Transverse colon (tissue), 4 donors: Measurements from ENCODE around the gene TNNT2. TPM values are rescaled to one million over a fixed set of nuclear protein-coding genes. Genes with fewer than 3 reads are reported as not detected.

Experiments
- DNase-seq: peaks from one replicate; pipeline ENCODE4 v3.0.0-alpha.2; 2019
- H3K27ac ChIP-seq, 4 donors: fragments of 200-600 bp; sonication (generic); 2 replicates each; pipeline ENCODE4 v1.5.1; 2016 to 2018; ENCODE audit warnings: inconsistent platforms in 4 of 4
- H3K27me3 ChIP-seq: fragments of 200-600 bp; sonication (generic); 2 replicates; pipeline ENCODE4 v1.5.1; 2017; ENCODE audit warnings: inconsistent platforms
- H3K36me3 ChIP-seq, 4 donors: fragments of 200-600 bp; sonication (generic); 2 replicates each; pipeline ENCODE4 v1.5.1; 2017 to 2019; ENCODE audit warnings: inconsistent platforms in 4 of 4
- H3K4me1 ChIP-seq, 4 donors: fragments of 200-600 bp; sonication (generic); 2 replicates each; pipeline ENCODE4 v1.5.1; 2017 to 2020; ENCODE audit warnings: inconsistent platforms in 4 of 4
- H3K4me3 ChIP-seq, 4 donors: fragments of 200-600 bp; sonication (generic); 1 replicate in 1 of 4; 2 replicates in 3 of 4; pipeline versions ENCODE4 v1.5.1 to v1.6.1; 2017 to 2019; ENCODE audit warnings: inconsistent platforms in 4 of 4
- H3K9me3 ChIP-seq, 2 donors: fragments of 200-600 bp; sonication (generic); 2 replicates each; pipeline ENCODE4 v1.5.1; 2017 to 2019; ENCODE audit warnings: inconsistent platforms in 2 of 2
- EP300 ChIP-seq: sonication (generic); formaldehyde crosslinking; IDR thresholded peaks from one replicate; pipeline ENCODE4 v1.6.1; 2017; ENCODE audit warnings: antibody characterized with exemption, low read depth
- POLR2A ChIP-seq: fragments of 450-650 bp; IDR thresholded peaks from one replicate; pipeline ENCODE4 v1.6.1; 2016; ENCODE audit warnings: antibody characterized with exemption, mild to moderate bottlenecking, moderate library complexity
- POLR2AphosphoS5 ChIP-seq, 3 donors: sonication (generic); formaldehyde crosslinking; IDR thresholded peaks; one replicate each; pipeline ENCODE4 v1.6.1; 2016; ENCODE audit warnings: antibody characterized with exemption in 3 of 3
- WGBS, 2 donors: methylation state at CpG; one replicate each; pipeline ENCODE4 v1.1.5; 2018; ENCODE audit warnings: low coverage in 1 of 2; 5-methylcytosine and 5-hydroxymethylcytosine counted together
- in situ Hi-C, 4 donors: fragments of 200-750 bp; cut with MboI; loops; one replicate each; pipeline versions ENCODE4 v1.15.0 to v1.15.1; 2017; ENCODE audit warnings: low sequenced_read_pairs in 3 of 4, low pct_ligation_motif_present in 1 of 4, low pct_unique_long_range_greater_than_20kb in 1 of 4
- intact Hi-C: fragments of 100-400 bp; cut with DNase I; formaldehyde crosslinking; loops from one replicate; pipeline ENCODE4 v1.15.1; 2023; ENCODE audit warnings: low total_unique reads
- total RNA-seq, 4 donors: library from RNA; depleted of rRNA; stranded (reverse); fragments of >200 nt; gene quantifications; one replicate each; pipeline ENCODE4 v1.1.0, GENCODE V29; 2016
- TF ChIP-seq, protein P1 (sequence below), 5 experiments: fragments of 200-600 bp in 3 of 5; fragments of 450-650 bp in 2 of 5; sonication (generic) in 3 of 5; IDR thresholded peaks; 1 replicate in 2 of 5; 2 replicates in 3 of 5; pipeline ENCODE4 v1.5.1; 2016 to 2017; ENCODE audit warnings: antibody characterized with exemption in 5 of 5, inconsistent platforms in 3 of 5, mild to moderate bottlenecking in 2 of 5, moderate library complexity in 1 of 5

TNNT2 gene
- total RNA-seq, 4 donors from 2014 or later = 0.14 to 0.95 TPM; not detected in 2

GRCh38 chr1:201399352-201400126 is 22.1 kb upstream of the TNNT2 start:
- in situ Hi-C loops = no loop called here
- Histone ChIP-seq H3K27ac (peak overlapping the region; percentile 82 to 90 (median 88)), H3K36me3 (no peaks in the 10 kb centered on the region), H3K9me3 (no peaks in the 10 kb centered on the region), H3K4me3 (peak overlapping the region; percentile 13 to 62 (median 47)), H3K4me1 (peaks cover under 1 to 56% (median 33%) of the 10 kb centered on the region in 4 donors), H3K27me3 (peaks cover 23% of the 10 kb centered on the region)
- 8% methylated on average over 48 of the region's 62 CpGs; no CpG with 5 or more reads in 1 of the 2 donors for WGBS, 2 donors
- peak in 2 of 3 donors; percentile 64 to 73 for TF ChIP-seq POLR2AphosphoS5 (IDR thresholded peaks at IDR 0.05)
- TF ChIP-seq, protein P1, sequence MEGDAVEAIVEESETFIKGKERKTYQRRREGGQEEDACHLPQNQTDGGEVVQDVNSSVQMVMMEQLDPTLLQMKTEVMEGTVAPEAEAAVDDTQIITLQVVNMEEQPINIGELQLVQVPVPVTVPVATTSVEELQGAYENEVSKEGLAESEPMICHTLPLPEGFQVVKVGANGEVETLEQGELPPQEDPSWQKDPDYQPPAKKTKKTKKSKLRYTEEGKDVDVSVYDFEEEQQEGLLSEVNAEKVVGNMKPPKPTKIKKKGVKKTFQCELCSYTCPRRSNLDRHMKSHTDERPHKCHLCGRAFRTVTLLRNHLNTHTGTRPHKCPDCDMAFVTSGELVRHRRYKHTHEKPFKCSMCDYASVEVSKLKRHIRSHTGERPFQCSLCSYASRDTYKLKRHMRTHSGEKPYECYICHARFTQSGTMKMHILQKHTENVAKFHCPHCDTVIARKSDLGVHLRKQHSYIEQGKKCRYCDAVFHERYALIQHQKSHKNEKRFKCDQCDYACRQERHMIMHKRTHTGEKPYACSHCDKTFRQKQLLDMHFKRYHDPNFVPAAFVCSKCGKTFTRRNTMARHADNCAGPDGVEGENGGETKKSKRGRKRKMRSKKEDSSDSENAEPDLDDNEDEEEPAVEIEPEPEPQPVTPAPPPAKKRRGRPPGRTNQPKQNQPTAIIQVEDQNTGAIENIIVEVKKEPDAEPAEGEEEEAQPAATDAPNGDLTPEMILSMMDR (IDR thresholded peaks at IDR 0.05) = no peak
- peak; percentile 87 for TF ChIP-seq POLR2A
- no peak for TF ChIP-seq EP300
- DNase-seq = peak; percentile 72
- intact Hi-C loops = no loop called here

- no peak for DNase-seq
- in situ Hi-C loops (no loop called here), intact Hi-C loops (no loop called here)
- peak within 1 kb of the TSS; percentile 13 to 62 (median 47) for H3K4me3 ChIP-seq
- no peaks in the 10 kb centered on the region for H3K36me3 ChIP-seq
- TF ChIP-seq POLR2A (no peak), EP300 (no peak), POLR2AphosphoS5 (IDR thresholded peaks at IDR 0.05) (no peak)
- TF ChIP-seq, protein P1 (IDR thresholded peaks at IDR 0.05) = no peak
- peaks cover 0 to 51% (median 28%) of the 10 kb centered on the region in 4 donors for H3K4me1 ChIP-seq
- 15% methylated on average over 21 of the region's 25 CpGs; no CpG with 5 or more reads in 1 of the 2 donors for WGBS, 2 donors
- peaks cover 23% of the 10 kb centered on the region for H3K27me3 ChIP-seq
- no peaks in the 10 kb centered on the region for H3K9me3 ChIP-seq
- H3K27ac ChIP-seq = peak within 1 kb of the TSS; percentile 82 to 90 (median 88)
Measured at GRCh38 chr1:201399018-201399351, 21.5 kb upstream of the TNNT2 start, which contains the start of gene LAD1. TSS of gene LAD1 (minus strand) at chr1:201399324. CDS start at chr1:201399306, 18 bp downstream.

GRCh38 chr1:201397675-201398074 is 20.2 kb upstream of the TNNT2 start:
- WGBS, 2 donors = 71 to 80% methylated on average over 1 to 2 of the region's 2 CpGs
- Histone ChIP-seq H3K4me3 (peak overlapping the region in 3 of 4 donors; percentile 45 to 62 (median 49)), H3K27me3 (peaks cover 23% of the 10 kb centered on the region), H3K4me1 (peaks cover 0 to 46% (median 24%) of the 10 kb centered on the region in 4 donors), H3K27ac (peak overlapping the region; percentile 82 to 90 (median 88)), H3K9me3 (no peaks in the 10 kb centered on the region), H3K36me3 (no peaks in the 10 kb centered on the region)
- in situ Hi-C loops (no loop called here), intact Hi-C loops (no loop called here)
- DNase-seq = peak; percentile 82
- TF ChIP-seq POLR2AphosphoS5 (IDR thresholded peaks at IDR 0.05) = peak; percentile 63 to 93 (median 88)
- TF ChIP-seq, protein P1 (IDR thresholded peaks at IDR 0.05) = no peak
- no peak for TF ChIP-seq EP300
- peak; percentile 88 for TF ChIP-seq POLR2A

GRCh38 chr1:201396861-201397464 is 19.5 kb upstream of the TNNT2 start:
- H3K4me3 ChIP-seq = peak overlapping the region in 3 of 4 donors; percentile 6 to 49 (median 25)

More at GRCh38 chr1:201396861-201397464, 19.5 kb upstream of the TNNT2 start:
- intact Hi-C loops = no loop called here
- Histone ChIP-seq H3K27me3 (peaks cover 23% of the 10 kb centered on the region), H3K27ac (peak overlapping the region; percentile 82 to 90 (median 88)), H3K9me3 (no peaks in the 10 kb centered on the region), H3K36me3 (no peaks in the 10 kb centered on the region), H3K4me1 (peaks cover 0 to 46% (median 24%) of the 10 kb centered on the region in 4 donors)
- DNase-seq = peak; percentile 86
- in situ Hi-C loops = no loop called here
- WGBS, 2 donors = 54 to 60% methylated on average over 2 to 10 of the region's 10 CpGs
- peak in 2 of 3 donors; percentile 82 to 86 for TF ChIP-seq POLR2AphosphoS5 (IDR thresholded peaks at IDR 0.05)
- no peak for TF ChIP-seq EP300
- peak; percentile 58 for TF ChIP-seq POLR2A
